H1 (cell line): ENCODE data around the gene PLVAP.
"Not testable (repeated sequence)": the region's sequence is repeated elsewhere in the genome, so short reads cannot be mapped to it uniquely, and the experiment has no call there.

ENCODE experiments used
- CBX8 ChIP-seq: fragments of 300-800, 300-1000 bp; sonication (generic); IDR thresholded peaks from 2 replicates; pipeline ENCODE4 v1.7.1; 2016; ENCODE audit warnings: low read depth, low read length, borderline replicate concordance
- CHD1 ChIP-seq: IDR thresholded peaks from 2 replicates; pipeline ENCODE4 v1.6.1; 2012; ENCODE audit warnings: low read depth, low read length, improper control_type of control experiment
- EP300 ChIP-seq, 2 experiments: IDR thresholded peaks; 1 replicate in 1 of 2; 2 replicates in 1 of 2; pipeline ENCODE4 v1.6.1; 2011 to 2012; ENCODE audit warnings: low read depth in 2 of 2, low read length in 2 of 2, mild to moderate bottlenecking in 2 of 2, borderline replicate concordance in 1 of 2, inconsistent platforms in 1 of 2, moderate library complexity in 1 of 2
- EZH2 ChIP-seq: fragments of 200-600 bp; sonication (generic); IDR thresholded peaks from 2 replicates; pipeline ENCODE4 v1.7.1; 2012; ENCODE audit warnings: low read depth, mild to moderate bottlenecking, moderate library complexity, low read length, inconsistent platforms; ENCODE audit not compliant: severe bottlenecking
- JUND ChIP-seq: IDR thresholded peaks from 2 replicates; pipeline ENCODE4 v1.6.1; 2011; ENCODE audit warnings: mild to moderate bottlenecking, improper control_type of control experiment, low read length
- POLR2A ChIP-seq, 2 experiments: IDR thresholded peaks; 1 replicate in 1 of 2; 2 replicates in 1 of 2; pipeline ENCODE4 v1.6.1; 2011; ENCODE audit warnings: low read depth in 2 of 2, low read length in 2 of 2, mild to moderate bottlenecking in 2 of 2; ENCODE audit errors: control extremely low read depth in 1 of 2
- RNF2 ChIP-seq: fragments of 200-900, 300-1000 bp; sonication (generic); IDR thresholded peaks from 2 replicates; pipeline ENCODE4 v1.7.1; 2016; ENCODE audit warnings: borderline replicate concordance, low read depth, mild to moderate bottlenecking, antibody characterized with exemption, low read length; ENCODE audit not compliant: poor library complexity, severe bottlenecking; ENCODE audit errors: missing control alignments
- SIN3A ChIP-seq, 2 experiments: IDR thresholded peaks in 1 of 2; conservative IDR thresholded peaks in 1 of 2; 2 replicates each; pipeline ENCODE4 v1.6.1; 2011 to 2012; ENCODE audit warnings: low read length in 2 of 2, improper control_type of control experiment in 1 of 2, low read depth in 1 of 2, mild to moderate bottlenecking in 1 of 2
- SP1 ChIP-seq: IDR thresholded peaks from 2 replicates; pipeline ENCODE4 v1.6.1; 2011; ENCODE audit warnings: low read depth, low read length
- TAF1 ChIP-seq: IDR thresholded peaks from 2 replicates; pipeline ENCODE4 v1.6.1; 2011; ENCODE audit warnings: mild to moderate bottlenecking, low read depth, low read length
- TAF7 ChIP-seq: optimal IDR thresholded peaks from 2 replicates; pipeline ENCODE3; 2011; ENCODE audit warnings: low read depth, mild to moderate bottlenecking, inconsistent platforms, low read length, moderate library complexity, borderline replicate concordance
- TF ChIP-seq, protein P1 (sequence below), 3 experiments: IDR thresholded peaks; 1 replicate in 2 of 3; 2 replicates in 1 of 3; pipeline versions ENCODE4 v1.5.1 to v1.6.1; 2011; ENCODE audit warnings: low read length in 3 of 3, mild to moderate bottlenecking in 3 of 3, inconsistent platforms in 2 of 3, low read depth in 1 of 3, moderate library complexity in 1 of 3; ENCODE audit not compliant: insufficient read depth in 1 of 3; ENCODE audit errors: control extremely low read depth in 1 of 3
- TF ChIP-seq, protein P2 (sequence below): IDR thresholded peaks from 2 replicates; pipeline ENCODE4 v1.6.1; 2012; ENCODE audit warnings: inconsistent platforms

DNA sequence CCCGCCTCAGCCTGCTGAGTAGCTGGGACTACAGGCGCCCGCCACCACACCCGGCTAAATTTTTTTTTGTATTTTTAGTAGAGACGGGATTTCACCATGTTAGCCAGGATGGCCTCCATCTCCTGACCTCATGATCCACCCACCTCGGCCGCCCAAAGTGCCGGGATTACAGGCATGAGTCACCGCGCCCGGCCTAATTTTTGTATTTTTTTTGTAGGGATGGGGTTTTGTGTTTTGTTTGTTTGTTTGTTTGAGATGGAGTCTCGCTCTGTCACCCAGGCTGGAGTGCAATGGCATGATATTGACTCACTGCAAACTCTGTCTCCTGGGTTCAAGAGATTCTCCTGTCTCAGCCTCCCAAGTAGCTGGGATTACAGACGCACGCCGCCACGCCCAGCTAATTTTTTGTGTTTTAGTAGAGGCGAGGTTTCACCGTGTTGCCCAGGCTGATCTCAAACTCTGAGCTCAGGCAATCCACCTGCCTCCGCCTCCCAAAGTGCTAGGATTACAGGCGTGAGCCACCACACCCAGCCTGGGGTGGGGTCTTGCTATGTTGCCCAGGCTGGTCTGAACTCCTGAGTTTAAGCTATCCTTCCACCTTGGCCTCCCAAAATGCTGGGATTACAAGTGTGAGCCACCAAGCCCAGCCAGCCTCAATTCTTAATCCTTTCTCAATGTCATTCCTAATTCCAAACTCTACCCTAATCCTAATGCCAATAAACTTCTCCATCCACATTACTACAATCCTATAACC lies 13.1 kb downstream of the PLVAP start:
- TF ChIP-seq JUND; EZH2; POLR2A (IDR thresholded peaks at IDR 0.05; ENCODE audit: control extremely low read depth in 1 of 2, low read depth in 2 of 2, low read length in 2 of 2); TAF7; TAF1; SP1; RNF2; EP300 (IDR thresholded peaks at IDR 0.05; ENCODE audit: borderline replicate concordance in 1 of 2, low read depth in 2 of 2, low read length in 2 of 2); SIN3A (conservative IDR thresholded peaks at IDR 0.05 in 1 of 2, IDR thresholded peaks at IDR 0.05 in 1 of 2; ENCODE audit: low read depth in 1 of 2, low read length in 2 of 2); CHD1; CBX8: not testable (repeated sequence)
- TF ChIP-seq, protein P1, sequence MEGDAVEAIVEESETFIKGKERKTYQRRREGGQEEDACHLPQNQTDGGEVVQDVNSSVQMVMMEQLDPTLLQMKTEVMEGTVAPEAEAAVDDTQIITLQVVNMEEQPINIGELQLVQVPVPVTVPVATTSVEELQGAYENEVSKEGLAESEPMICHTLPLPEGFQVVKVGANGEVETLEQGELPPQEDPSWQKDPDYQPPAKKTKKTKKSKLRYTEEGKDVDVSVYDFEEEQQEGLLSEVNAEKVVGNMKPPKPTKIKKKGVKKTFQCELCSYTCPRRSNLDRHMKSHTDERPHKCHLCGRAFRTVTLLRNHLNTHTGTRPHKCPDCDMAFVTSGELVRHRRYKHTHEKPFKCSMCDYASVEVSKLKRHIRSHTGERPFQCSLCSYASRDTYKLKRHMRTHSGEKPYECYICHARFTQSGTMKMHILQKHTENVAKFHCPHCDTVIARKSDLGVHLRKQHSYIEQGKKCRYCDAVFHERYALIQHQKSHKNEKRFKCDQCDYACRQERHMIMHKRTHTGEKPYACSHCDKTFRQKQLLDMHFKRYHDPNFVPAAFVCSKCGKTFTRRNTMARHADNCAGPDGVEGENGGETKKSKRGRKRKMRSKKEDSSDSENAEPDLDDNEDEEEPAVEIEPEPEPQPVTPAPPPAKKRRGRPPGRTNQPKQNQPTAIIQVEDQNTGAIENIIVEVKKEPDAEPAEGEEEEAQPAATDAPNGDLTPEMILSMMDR (IDR thresholded peaks at IDR 0.05; ENCODE audit: control extremely low read depth in 1 of 3, insufficient read depth in 1 of 3, low read depth in 1 of 3, low read length in 3 of 3): not testable (repeated sequence)
- TF ChIP-seq, protein P2, sequence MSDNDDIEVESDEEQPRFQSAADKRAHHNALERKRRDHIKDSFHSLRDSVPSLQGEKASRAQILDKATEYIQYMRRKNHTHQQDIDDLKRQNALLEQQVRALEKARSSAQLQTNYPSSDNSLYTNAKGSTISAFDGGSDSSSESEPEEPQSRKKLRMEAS: not testable (repeated sequence)
